A549 (cell line): ENCODE results near the gene IGSF9.

ENCODE experiments used
- BHLHE40 ChIP-seq: IDR thresholded peaks from 2 replicates; pipeline ENCODE4 v1.6.1; 2012; ENCODE audit warnings: low read depth, low read length, inconsistent platforms
- HEYL ChIP-seq: fragments of 250-450 bp; sonication (Bioruptor Pico); IDR thresholded peaks from 2 replicates; pipeline ENCODE4 v1.8.0; 2021; ENCODE audit warnings: mild to moderate bottlenecking, moderate library complexity
- JUNB ChIP-seq: fragments of >200 bp; sonication (Bioruptor Twin); formaldehyde crosslinking; IDR thresholded peaks from 2 replicates; pipeline ENCODE4 v1.6.1; 2016
- KDM1A ChIP-seq: fragments of 200-600 bp; sonication (generic); IDR thresholded peaks from 2 replicates; pipeline ENCODE4 v1.6.1; 2016; ENCODE audit warnings: low read depth, mild to moderate bottlenecking
- KDM5A ChIP-seq: fragments of 200-600 bp; sonication (generic); IDR thresholded peaks from 2 replicates; pipeline ENCODE4 v1.6.1; 2016; ENCODE audit warnings: antibody characterized with exemption, mild to moderate bottlenecking
- POLR2A ChIP-seq: IDR thresholded peaks from 2 replicates; pipeline ENCODE4 v1.6.1; 2012; ENCODE audit warnings: mild to moderate bottlenecking, low read length
- RCOR1 ChIP-seq: fragments of 150-350 bp; IDR thresholded peaks from 2 replicates; pipeline ENCODE4 v1.6.1; 2014; ENCODE audit warnings: antibody characterized with exemption, low read length, low read depth
- RFX5 ChIP-seq: fragments of 450-650 bp; IDR thresholded peaks from 2 replicates; pipeline ENCODE4 v1.7.1; 2014; ENCODE audit warnings: antibody characterized with exemption, mild to moderate bottlenecking, moderate library complexity
- TF ChIP-seq, protein P1 (sequence below): fragments of >200 bp; sonication (Bioruptor Twin); formaldehyde crosslinking; IDR thresholded peaks from 3 replicates; pipeline ENCODE4 v1.5.1; 2016
- TF ChIP-seq, protein P2 (sequence below): fragments of >200 bp; sonication (Bioruptor Twin); formaldehyde crosslinking; IDR thresholded peaks from 3 replicates; pipeline ENCODE4 v1.6.1; 2016
- TF ChIP-seq, protein P3 (sequence below): fragments of 450-650 bp; IDR thresholded peaks from 2 replicates; pipeline ENCODE4 v1.6.1; 2014; ENCODE audit warnings: antibody characterized with exemption
- TF ChIP-seq, protein P4 (sequence below): IDR thresholded peaks from 2 replicates; pipeline ENCODE4 v1.6.1; 2012
- TF ChIP-seq, protein P5 (sequence below): fragments of 200-600 bp; sonication (generic); IDR thresholded peaks from 2 replicates; pipeline ENCODE4 v1.6.1; 2016; ENCODE audit warnings: antibody characterized with exemption, mild to moderate bottlenecking, moderate library complexity

DNA sequence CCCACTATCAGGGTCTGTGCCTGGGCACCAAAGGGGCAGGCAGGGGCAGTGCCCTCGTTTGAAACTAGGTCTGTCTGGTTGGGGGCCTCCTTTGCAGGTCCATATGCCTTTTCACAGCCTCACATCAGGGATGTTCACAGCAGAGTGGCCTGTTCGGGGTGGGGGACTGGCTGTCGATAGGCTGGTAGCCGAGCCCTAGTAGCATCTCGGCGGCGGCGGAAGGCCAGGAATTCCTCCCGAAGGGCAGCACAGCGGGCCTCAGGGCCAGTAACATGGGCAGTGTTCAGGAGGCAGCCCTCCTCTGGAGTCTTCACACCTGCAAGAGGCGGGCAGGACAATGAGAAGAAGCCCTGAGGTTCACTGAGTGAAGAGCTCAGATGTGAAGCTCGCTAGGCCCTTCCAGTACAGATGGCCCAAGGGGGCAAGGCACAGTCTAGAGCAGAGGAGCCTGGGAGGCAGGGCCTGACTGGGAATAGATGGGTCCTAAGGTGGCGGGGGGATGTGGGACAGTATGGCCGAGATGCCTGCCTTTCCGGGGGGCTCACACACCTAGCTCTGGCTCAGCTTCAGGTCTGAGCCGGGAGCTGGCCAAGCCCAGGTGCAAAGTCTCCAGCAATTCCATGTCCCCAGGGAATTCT is 18.1 kb downstream of the IGSF9 start:
- TF ChIP-seq, protein P1, sequence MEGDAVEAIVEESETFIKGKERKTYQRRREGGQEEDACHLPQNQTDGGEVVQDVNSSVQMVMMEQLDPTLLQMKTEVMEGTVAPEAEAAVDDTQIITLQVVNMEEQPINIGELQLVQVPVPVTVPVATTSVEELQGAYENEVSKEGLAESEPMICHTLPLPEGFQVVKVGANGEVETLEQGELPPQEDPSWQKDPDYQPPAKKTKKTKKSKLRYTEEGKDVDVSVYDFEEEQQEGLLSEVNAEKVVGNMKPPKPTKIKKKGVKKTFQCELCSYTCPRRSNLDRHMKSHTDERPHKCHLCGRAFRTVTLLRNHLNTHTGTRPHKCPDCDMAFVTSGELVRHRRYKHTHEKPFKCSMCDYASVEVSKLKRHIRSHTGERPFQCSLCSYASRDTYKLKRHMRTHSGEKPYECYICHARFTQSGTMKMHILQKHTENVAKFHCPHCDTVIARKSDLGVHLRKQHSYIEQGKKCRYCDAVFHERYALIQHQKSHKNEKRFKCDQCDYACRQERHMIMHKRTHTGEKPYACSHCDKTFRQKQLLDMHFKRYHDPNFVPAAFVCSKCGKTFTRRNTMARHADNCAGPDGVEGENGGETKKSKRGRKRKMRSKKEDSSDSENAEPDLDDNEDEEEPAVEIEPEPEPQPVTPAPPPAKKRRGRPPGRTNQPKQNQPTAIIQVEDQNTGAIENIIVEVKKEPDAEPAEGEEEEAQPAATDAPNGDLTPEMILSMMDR = no peak
- TF ChIP-seq RFX5 (no peak), KDM5A (no peak), POLR2A (no peak), RCOR1 (no peak), JUNB (no peak), HEYL (no peak), BHLHE40 (no peak), KDM1A (no peak)
- TF ChIP-seq, protein P2, sequence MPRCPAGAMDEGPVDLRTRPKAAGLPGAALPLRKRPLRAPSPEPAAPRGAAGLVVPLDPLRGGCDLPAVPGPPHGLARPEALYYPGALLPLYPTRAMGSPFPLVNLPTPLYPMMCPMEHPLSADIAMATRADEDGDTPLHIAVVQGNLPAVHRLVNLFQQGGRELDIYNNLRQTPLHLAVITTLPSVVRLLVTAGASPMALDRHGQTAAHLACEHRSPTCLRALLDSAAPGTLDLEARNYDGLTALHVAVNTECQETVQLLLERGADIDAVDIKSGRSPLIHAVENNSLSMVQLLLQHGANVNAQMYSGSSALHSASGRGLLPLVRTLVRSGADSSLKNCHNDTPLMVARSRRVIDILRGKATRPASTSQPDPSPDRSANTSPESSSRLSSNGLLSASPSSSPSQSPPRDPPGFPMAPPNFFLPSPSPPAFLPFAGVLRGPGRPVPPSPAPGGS = no peak
- TF ChIP-seq, protein P3, sequence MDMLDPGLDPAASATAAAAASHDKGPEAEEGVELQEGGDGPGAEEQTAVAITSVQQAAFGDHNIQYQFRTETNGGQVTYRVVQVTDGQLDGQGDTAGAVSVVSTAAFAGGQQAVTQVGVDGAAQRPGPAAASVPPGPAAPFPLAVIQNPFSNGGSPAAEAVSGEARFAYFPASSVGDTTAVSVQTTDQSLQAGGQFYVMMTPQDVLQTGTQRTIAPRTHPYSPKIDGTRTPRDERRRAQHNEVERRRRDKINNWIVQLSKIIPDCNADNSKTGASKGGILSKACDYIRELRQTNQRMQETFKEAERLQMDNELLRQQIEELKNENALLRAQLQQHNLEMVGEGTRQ = no peak
- TF ChIP-seq, protein P4, sequence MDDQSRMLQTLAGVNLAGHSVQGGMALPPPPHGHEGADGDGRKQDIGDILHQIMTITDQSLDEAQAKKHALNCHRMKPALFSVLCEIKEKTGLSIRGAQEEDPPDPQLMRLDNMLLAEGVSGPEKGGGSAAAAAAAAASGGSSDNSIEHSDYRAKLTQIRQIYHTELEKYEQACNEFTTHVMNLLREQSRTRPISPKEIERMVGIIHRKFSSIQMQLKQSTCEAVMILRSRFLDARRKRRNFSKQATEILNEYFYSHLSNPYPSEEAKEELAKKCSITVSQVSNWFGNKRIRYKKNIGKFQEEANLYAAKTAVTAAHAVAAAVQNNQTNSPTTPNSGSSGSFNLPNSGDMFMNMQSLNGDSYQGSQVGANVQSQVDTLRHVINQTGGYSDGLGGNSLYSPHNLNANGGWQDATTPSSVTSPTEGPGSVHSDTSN = no peak
- TF ChIP-seq, protein P5, sequence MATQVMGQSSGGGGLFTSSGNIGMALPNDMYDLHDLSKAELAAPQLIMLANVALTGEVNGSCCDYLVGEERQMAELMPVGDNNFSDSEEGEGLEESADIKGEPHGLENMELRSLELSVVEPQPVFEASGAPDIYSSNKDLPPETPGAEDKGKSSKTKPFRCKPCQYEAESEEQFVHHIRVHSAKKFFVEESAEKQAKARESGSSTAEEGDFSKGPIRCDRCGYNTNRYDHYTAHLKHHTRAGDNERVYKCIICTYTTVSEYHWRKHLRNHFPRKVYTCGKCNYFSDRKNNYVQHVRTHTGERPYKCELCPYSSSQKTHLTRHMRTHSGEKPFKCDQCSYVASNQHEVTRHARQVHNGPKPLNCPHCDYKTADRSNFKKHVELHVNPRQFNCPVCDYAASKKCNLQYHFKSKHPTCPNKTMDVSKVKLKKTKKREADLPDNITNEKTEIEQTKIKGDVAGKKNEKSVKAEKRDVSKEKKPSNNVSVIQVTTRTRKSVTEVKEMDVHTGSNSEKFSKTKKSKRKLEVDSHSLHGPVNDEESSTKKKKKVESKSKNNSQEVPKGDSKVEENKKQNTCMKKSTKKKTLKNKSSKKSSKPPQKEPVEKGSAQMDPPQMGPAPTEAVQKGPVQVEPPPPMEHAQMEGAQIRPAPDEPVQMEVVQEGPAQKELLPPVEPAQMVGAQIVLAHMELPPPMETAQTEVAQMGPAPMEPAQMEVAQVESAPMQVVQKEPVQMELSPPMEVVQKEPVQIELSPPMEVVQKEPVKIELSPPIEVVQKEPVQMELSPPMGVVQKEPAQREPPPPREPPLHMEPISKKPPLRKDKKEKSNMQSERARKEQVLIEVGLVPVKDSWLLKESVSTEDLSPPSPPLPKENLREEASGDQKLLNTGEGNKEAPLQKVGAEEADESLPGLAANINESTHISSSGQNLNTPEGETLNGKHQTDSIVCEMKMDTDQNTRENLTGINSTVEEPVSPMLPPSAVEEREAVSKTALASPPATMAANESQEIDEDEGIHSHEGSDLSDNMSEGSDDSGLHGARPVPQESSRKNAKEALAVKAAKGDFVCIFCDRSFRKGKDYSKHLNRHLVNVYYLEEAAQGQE = no peak
